GM20000 (cell line): Measurements from ENCODE around the gene SCRN2.

Source experiments
- DNase-seq: peaks from one replicate; pipeline ENCODE4 v3.0.0; 2012; ENCODE audit warnings: low spot score
- CTCF ChIP-seq: IDR thresholded peaks from 2 replicates; pipeline ENCODE4 v1.5.1; 2012; ENCODE audit warnings: mild to moderate bottlenecking, control low read depth; ENCODE audit errors: extremely low read depth, missing control alignments

Gene SCRN2

GRCh38 chr17:47800686-47801085 lies 40.4 kb downstream of the SCRN2 start:
- no peak for DNase-seq
- no peak for TF ChIP-seq CTCF

DNA sequence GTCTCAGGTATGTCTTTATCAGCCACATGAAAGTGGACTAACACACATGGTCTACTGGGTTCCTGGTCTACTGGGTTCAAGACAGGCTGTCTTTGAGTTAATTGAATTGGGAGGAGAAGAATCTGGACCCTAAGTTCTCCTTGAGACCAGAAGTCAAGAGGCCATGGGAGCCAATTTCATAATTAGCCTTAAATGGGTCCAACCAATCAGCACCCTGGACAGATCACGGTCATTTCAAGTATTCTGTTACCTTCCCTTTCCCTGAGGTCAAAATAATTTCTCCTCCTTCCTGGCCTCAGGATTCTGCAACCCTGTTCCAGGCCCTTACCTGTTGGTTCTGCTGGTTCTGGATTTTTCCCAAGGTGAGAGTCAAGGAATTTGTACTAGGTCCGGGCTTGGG lies 43.3 kb downstream of the SCRN2 start:
- no peak for DNase-seq

GRCh38 chr17:47792979-47793378 lies 48.1 kb downstream of the SCRN2 start:
- no peak for DNase-seq
- no peak for TF ChIP-seq CTCF

More for the DNA sequence above, 43.3 kb downstream of the SCRN2 start:
- TF ChIP-seq CTCF: no peak

- DNase-seq: no peak
- no peak for TF ChIP-seq CTCF
These were observed 48.6 kb downstream of the SCRN2 start for GRCh38 chr17:47792457-47792856.

DNA sequence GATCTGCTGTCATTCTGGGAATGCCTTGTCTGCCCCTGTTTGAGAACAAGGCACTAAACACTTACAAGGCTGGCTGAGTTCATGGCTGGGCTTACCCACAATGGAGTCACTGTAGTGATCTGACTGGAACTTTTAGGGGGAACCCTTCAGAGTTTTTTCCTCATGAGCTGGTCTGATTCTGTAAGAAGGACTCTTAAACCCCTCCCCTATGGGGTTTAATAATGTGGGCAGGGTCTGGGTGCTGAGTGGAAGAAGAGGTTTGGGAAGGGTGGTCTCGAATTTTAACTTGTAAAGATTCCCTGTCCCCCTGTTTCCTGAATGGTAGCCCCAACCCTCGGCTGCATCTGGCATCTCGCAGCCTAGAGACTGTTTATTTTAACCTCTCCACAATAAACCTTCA lies 50.0 kb downstream of the SCRN2 start:
- DNase-seq: no peak
- TF ChIP-seq CTCF: no peak

DNA sequence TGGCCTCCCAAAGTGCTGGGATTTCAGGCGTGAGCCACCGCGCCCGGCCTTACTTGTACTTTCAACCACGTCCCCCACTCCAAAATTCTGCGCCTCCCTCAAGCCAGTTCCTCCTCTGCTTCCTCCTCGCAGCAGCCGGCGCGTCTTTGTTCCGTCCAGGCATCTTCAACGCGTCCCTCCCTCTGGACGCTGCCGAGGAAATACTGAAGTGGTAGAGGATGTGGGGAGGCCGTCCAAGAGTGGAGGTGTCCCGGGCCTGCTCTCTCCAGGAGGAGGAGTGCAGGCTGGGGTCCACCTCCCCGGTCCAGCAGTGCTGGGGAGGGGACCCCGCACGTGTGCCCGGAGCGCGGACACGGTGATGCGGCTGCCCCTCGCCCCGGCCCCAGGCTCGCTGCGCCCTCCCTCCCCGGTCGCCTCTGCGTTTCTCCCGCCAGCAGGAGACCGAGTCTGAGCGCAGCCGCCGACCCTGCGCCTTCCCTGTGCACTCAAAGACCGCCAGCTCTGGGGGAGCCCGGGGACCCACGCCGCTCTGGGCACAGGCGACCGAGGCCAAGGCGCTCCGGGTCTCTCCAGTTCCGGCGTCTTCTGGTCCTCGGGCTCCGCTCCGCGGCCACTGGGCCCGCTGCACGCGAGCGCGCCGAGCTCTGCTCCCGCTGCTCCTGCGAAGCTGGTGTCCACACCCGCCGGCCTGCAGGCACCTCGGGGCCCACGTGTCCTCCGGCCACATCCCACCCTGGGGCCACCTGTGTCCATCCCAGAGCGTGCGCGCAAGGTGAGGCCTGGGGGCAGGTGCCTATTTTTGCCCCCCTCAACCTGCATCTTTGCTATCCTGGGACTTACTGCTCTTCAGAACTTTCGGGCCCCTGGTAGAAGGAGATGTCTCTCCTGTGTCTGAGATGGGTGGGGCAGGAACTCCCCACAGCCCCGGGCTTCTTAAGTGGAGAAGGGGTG lies 51.2 kb downstream of the SCRN2 start:
- DNase-seq: peak; percentile 84
- TF ChIP-seq CTCF: peak; percentile 75
